NCI-H345 (cell line): ENCODE measurements around the gene ASTN2.
"Not testable (repeated sequence)": the region's sequence is repeated elsewhere in the genome, so short reads cannot be mapped to it uniquely, and the experiment has no call there.

Experiments used
- DNase-seq: peaks from one replicate; lab custom pipeline; 2025; lab: John Stamatoyannopoulos, UW

ASTN2 gene

DNA sequence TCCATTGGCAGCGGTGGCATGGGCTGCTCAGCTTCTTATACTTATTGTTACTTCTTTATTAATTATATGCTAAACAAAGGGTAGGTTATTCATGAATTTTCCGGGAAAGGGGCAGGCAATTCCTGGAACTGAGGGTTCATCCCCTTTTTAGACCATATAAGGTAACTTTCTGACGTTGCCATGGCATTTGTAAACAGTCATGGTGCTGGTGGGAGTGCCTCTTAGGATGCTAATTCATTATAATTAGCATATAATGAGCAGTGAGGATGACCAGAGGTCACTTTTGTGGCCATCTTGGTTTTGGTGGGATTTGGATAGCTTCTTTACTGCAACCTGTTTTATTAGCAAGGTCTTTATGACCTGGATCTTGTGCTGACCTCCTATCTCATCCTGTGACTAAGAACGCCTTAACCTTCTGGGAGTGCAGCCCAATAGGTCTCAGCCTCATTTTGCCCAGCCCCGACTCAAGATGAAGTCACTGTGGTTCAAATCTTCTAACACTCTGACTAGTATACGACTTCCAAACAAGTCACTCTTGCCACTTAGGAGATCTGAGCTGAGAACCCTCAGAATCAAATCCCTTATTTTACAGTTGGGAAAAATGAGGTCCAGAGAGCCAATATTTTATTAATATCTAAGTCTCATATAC lies 490.3 kb downstream of the ASTN2 start:
- DNase-seq: no peak

- not testable (repeated sequence) for DNase-seq
Measured at GRCh38 chr9:116917895-116918508, 496.9 kb downstream of the ASTN2 start.

GRCh38 chr9:116913536-116913935 lies 501.3 kb downstream of the ASTN2 start:
- no peak for DNase-seq

DNA sequence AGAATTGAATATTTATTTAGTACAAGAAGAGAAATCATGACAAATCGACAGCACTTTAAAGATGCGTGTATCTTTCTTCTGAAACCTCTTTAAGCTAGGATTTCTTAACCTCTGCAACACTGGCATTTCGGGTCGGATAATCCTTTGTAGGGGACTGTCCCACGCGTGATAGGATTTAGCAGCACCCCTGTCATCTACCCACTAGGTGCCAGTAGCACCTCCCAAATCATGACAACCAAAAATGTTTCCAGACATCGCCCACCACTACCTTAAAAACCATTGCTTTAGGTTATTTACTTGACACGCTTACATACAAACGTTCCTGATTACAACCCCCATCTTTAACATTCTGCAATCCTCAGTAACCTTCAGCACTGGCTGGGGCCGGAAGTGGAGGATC lies 504.7 kb downstream of the ASTN2 start:
- DNase-seq: no peak

GRCh38 chr9:116907989-116908388 lies 506.9 kb downstream of the ASTN2 start:
- DNase-seq: no peak

GRCh38 chr9:116905171-116905588 lies 509.7 kb downstream of the ASTN2 start:
- peak; percentile 68 for DNase-seq

- no peak for DNase-seq
Measured at GRCh38 chr9:116904165-116904564, 510.7 kb downstream of the ASTN2 start.

GRCh38 chr9:116901260-116901659 lies 513.6 kb downstream of the ASTN2 start:
- no peak for DNase-seq

GRCh38 chr9:116900543-116900942 lies 514.3 kb downstream of the ASTN2 start:
- DNase-seq: no peak

GRCh38 chr9:116900007-116900367 lies 514.9 kb downstream of the ASTN2 start:
- DNase-seq: no peak

- no peak for DNase-seq
Measured at GRCh38 chr9:116899337-116900006, 515.4 kb downstream of the ASTN2 start.

- not testable (repeated sequence) for DNase-seq
Measured at GRCh38 chr9:116898131-116898530, 516.7 kb downstream of the ASTN2 start.

DNA sequence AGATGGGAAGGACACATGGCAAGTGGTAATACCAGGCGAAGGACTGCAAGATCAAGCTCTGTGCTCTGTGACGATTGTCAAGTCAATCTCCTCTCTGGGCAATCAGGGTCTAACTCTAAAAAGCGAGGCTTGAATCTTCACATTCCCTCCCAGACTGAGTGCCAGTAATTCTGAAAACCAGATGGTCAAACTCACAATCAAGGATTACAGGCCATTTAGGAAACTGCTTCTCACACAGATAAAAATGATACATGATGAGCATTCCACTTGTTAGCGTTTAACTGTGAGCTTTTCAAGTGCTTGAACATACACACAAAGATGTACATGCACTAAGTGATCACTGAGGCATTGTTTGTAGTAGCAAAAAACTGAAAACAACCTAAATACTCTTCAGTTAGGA lies 517.7 kb downstream of the ASTN2 start:
- DNase-seq: no peak

GRCh38 chr9:116895961-116896360 lies 518.9 kb downstream of the ASTN2 start:
- DNase-seq: no peak

GRCh38 chr9:116891424-116891823 lies 523.4 kb downstream of the ASTN2 start:
- DNase-seq: no peak

DNA sequence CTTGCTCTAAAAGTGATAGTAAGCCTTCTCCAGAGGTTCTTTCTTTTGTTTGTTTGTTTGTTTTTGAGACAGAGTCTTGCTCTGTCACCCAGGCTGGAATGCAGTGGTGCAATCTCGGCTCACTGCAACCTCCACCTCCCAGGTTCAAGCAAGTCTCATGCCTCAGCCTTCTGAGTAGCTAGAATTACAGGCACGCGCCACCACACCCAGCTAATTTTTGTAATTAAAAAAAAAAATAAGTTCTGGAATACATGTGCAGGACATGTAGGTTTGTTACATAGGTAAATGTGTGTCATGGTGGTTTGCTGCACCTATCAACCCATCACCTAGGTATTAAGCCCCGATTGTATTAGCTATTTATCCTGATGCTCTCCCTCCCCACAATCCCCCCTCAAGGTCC lies 526.4 kb downstream of the ASTN2 start:
- not testable (repeated sequence) for DNase-seq

GRCh38 chr9:116888066-116888465 lies 526.8 kb downstream of the ASTN2 start:
- DNase-seq: no peak

DNA sequence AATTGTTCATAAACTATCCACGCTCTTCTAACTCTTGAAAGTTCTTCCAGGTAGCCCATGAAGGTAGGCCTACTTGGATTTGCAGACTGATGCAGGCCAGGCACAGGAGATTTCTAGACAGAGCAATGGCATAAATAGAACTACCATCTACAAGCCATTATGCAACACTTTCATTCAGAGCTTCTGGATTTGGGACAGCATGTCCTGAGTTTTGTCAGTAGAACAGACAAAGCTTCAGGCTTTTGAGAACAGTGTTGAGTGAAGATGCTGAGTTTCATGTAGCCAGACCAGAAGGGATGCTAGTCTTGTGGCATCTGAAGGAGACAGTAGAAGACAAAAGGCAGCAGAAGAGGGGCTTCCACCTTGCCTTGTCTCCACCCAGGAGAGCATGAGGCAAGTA lies 531.2 kb downstream of the ASTN2 start:
- no peak for DNase-seq

- DNase-seq: no peak
Measured at GRCh38 chr9:116877072-116877471, 537.8 kb downstream of the ASTN2 start.

DNA sequence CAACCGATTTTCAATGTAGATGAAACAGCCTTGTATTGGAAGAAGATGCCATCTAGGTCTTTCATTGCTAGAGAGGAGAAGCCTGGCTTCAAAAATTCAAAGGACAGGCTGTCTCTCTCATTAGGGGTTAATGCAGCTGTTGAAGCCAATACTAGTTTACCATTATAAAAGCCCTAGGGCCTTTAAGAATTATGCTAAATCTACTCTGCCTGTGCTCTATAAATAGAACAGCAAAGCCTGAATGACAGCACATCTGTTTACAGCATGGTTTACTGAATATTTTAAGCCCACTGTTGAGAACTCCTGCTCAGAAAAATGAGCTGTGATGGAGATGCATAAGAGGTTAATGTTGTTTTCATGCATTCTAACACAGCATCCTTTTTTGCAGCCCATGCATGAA lies 539.3 kb downstream of the ASTN2 start:
- DNase-seq: no peak

DNA sequence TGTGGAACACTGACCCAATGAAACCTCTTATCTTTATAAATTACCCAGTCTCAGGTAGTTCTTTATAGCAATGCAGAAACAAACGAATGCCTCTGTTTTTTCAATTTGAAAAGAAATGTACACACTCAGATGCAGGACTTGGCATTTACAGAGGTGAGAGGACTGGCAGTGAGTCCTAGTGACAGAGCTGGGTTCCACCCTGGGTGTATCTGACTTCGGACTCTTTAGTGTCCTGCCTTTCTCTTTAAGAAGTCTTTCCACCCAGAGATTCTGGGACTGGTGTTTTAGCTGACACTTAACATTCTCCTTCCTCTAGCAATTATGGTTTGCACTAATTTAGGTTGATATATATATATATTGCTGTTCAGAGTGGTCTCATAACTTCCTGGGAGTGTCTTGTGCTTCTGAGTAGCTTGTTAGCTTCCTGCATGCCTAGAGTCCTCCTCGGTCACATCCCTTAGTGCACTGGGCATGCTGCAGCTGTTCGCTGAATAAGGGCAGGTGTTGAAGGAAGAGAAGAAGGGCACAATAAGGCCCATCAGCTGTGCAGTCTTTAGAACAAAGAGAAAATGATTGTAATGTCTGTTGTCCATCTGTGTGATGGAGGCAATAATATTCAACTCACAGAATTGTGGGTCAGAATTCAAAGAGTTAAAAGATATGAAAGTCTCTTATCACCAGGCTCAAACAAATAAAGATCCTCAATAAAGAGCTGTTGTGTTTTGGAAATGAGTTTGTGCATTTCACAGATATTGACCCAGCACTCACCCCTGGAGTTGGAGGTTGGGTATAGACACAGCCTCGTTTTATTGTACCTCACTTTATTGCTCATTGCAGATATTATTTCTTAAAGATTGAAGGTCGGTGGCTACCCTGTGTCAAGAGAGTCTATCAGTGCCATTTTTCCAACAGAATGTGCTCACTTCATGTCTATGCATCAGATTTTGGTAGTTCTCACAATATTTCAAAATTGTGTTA lies 540.6 kb downstream of the ASTN2 start:
- no peak for DNase-seq

GRCh38 chr9:116873491-116873890 lies 541.4 kb downstream of the ASTN2 start:
- DNase-seq: no peak
